GM23338 (cell line): ENCODE measurements around the gene ARMH4. TPM values are rescaled to one million over a fixed set of nuclear protein-coding genes. Genes with fewer than 3 reads are reported as not detected.
"Not testable (repeated sequence)": the region's sequence is repeated elsewhere in the genome, so short reads cannot be mapped to it uniquely, and the experiment has no call there.

ENCODE experiments used
- ATAC-seq: fragments of 200-7000 bp; cut with Tn5 transposase; 3 replicates; pipeline ENCODE4 v1.9.1; 2020
- DNase-seq: peaks from one replicate; pipeline ENCODE4 v3.0.0-alpha.2; 2015; ENCODE audit warnings: low spot score
- H2AFZ ChIP-seq: fragments of 200-600 bp; sonication (generic); 2 replicates; pipeline ENCODE4 v1.8.0; 2016; ENCODE audit warnings: antibody characterized with exemption, mild to moderate bottlenecking, moderate library complexity
- H3F3A ChIP-seq: fragments of 200-600 bp; sonication (generic); replicated peaks from 2 replicates; pipeline ENCODE4 v1.8.0; 2017; ENCODE audit warnings: antibody characterized with exemption, mixed run types, low read depth
- H3K27ac ChIP-seq: fragments of 200-600 bp; sonication (generic); 2 replicates; pipeline ENCODE4 v1.6.1; 2016; ENCODE audit warnings: low read depth
- H3K27me3 ChIP-seq: fragments of 200-600 bp; sonication (generic); 2 replicates; pipeline ENCODE4 v1.8.0; 2016; ENCODE audit warnings: mild to moderate bottlenecking, mixed run types, moderate library complexity; ENCODE audit not compliant: insufficient read depth
- H3K36me3 ChIP-seq: fragments of 200-600 bp; sonication (generic); 2 replicates; pipeline ENCODE4 v1.8.0; 2016; ENCODE audit warnings: mild to moderate bottlenecking; ENCODE audit not compliant: insufficient read depth
- H3K4me1 ChIP-seq: fragments of 200-600 bp; sonication (generic); 2 replicates; pipeline ENCODE4 v1.8.0; 2016; ENCODE audit warnings: mild to moderate bottlenecking, moderate library complexity; ENCODE audit not compliant: insufficient read depth
- H3K4me2 ChIP-seq: fragments of 200-600 bp; sonication (generic); 2 replicates; pipeline ENCODE4 v1.7.1; 2017; ENCODE audit warnings: mixed run types
- H3K4me3 ChIP-seq: fragments of 200-600 bp; sonication (generic); 2 replicates; pipeline ENCODE4 v1.6.1; 2016; ENCODE audit warnings: mixed run types
- H3K79me2 ChIP-seq: fragments of 200-600 bp; sonication (generic); replicated peaks from 2 replicates; pipeline ENCODE4 v1.8.0; 2017; ENCODE audit warnings: mild to moderate bottlenecking; ENCODE audit not compliant: insufficient read depth
- H3K9me2 ChIP-seq: fragments of 200-600 bp; sonication (generic); 2 replicates; pipeline ENCODE4 v1.8.0; 2017; ENCODE audit not compliant: insufficient read depth
- H4K20me1 ChIP-seq: fragments of 200-600 bp; sonication (generic); replicated peaks from 2 replicates; pipeline ENCODE4 v1.8.0; 2017; ENCODE audit warnings: mild to moderate bottlenecking; ENCODE audit not compliant: insufficient read depth
- H3K27ac Mint-ChIP-seq: 2 replicates; pipeline ENCODE4 v1.8.0; 2020; ENCODE audit warnings: inconsistent platforms, mild to moderate bottlenecking, moderate library complexity, mixed read lengths
- H3K27me3 Mint-ChIP-seq: 3 replicates; pipeline ENCODE4 v1.8.0; 2022; ENCODE audit warnings: low read depth, mild to moderate bottlenecking, moderate library complexity, mixed read lengths, inconsistent platforms; ENCODE audit not compliant: insufficient read depth, poor library complexity
- H3K36me3 Mint-ChIP-seq: 3 replicates; pipeline ENCODE4 v1.8.0; 2021; ENCODE audit warnings: low read depth, mild to moderate bottlenecking, inconsistent platforms, moderate library complexity, mixed read lengths
- H3K4me1 Mint-ChIP-seq: 3 replicates; pipeline ENCODE4 v1.8.0; 2020; ENCODE audit warnings: mild to moderate bottlenecking, inconsistent platforms, mixed read lengths
- H3K4me3 Mint-ChIP-seq: 3 replicates; pipeline ENCODE4 v1.8.0; 2021; ENCODE audit warnings: moderate library complexity, mild to moderate bottlenecking, inconsistent platforms, mixed read lengths
- H3K9me3 Mint-ChIP-seq: 3 replicates; pipeline ENCODE4 v1.8.0; 2020; ENCODE audit warnings: moderate library complexity, mild to moderate bottlenecking, inconsistent platforms, mixed read lengths
- CREB1 ChIP-seq: fragments of 250-450 bp; sonication (Bioruptor Pico); IDR thresholded peaks from 2 replicates; pipeline ENCODE4 v1.5.0; 2020; ENCODE audit warnings: low read depth, mild to moderate bottlenecking, moderate library complexity
- CTCF ChIP-seq, 2 experiments: fragments of 200-600 bp in 1 of 2; sonication (generic) in 1 of 2; conservative IDR thresholded peaks; 2 replicates each; pipeline versions ENCODE4 v1.5.1 to v1.6.1; 2016 to 2017; ENCODE audit warnings: antibody characterized with exemption in 2 of 2, low read depth in 2 of 2, mild to moderate bottlenecking in 2 of 2, moderate library complexity in 1 of 2
- ETS1 ChIP-seq: IDR thresholded peaks from 2 replicates; pipeline ENCODE4 v1.6.1; 2016; ENCODE audit warnings: antibody characterized with exemption
- EZH2 ChIP-seq: fragments of 200-600 bp; sonication (generic); IDR thresholded peaks from one replicate; pipeline ENCODE4 v1.8.0; 2017; ENCODE audit warnings: antibody characterized with exemption, mild to moderate bottlenecking, low read depth; ENCODE audit not compliant: unreplicated experiment
- EZH2phosphoT487 ChIP-seq: fragments of 200-600 bp; sonication (generic); IDR thresholded peaks from one replicate; pipeline ENCODE4 v1.8.1; 2018; ENCODE audit warnings: antibody characterized with exemption; ENCODE audit not compliant: unreplicated experiment
- STAT1 ChIP-seq: IDR thresholded peaks from one replicate; pipeline ENCODE4 v1.6.1; 2016; ENCODE audit warnings: antibody characterized with exemption; ENCODE audit not compliant: unreplicated experiment
- ZNF331 ChIP-seq: fragments of 250-450 bp; sonication (Bioruptor Pico); IDR thresholded peaks from 2 replicates; pipeline ENCODE4 v1.5.0; 2020; ENCODE audit warnings: low read depth, mild to moderate bottlenecking, moderate library complexity
- ZNF462 ChIP-seq: fragments of 250-450 bp; sonication (Bioruptor Pico); IDR thresholded peaks from 2 replicates; pipeline ENCODE4 v1.5.0; 2020; ENCODE audit warnings: mild to moderate bottlenecking, moderate library complexity
- polyA plus RNA-seq: library from polyadenylated mRNA; unstranded; fragments of >200 nt; fragmentation: Nextera tagmentation; extraction: Ambion mirVana; gene quantifications from 2 replicates; pipeline ENCODE4 v1.2.1, GENCODE V29; 2016
- total RNA-seq: library from RNA; depleted of rRNA; stranded (reverse); fragments of >200 nt; shearing (Covaris generic); gene quantifications from 2 replicates; pipeline ENCODE4 v1.2.3, GENCODE V29; 2014

ARMH4 gene
- total and polyA plus RNA-seq, 2 experiments from 2014 or later, result 15.5 to 20.2 TPM

- TF ChIP-seq CTCF (conservative IDR thresholded peaks at IDR 0.05; ENCODE audit: low read depth in 2 of 2) (no peak), EZH2phosphoT487 (no peak)
Measured at GRCh38 chr14:58128416-58128815, 23.6 kb downstream of the ARMH4 start (continued).

GRCh38 chr14:58122546-58122945 is 29.5 kb downstream of the ARMH4 start:
- not testable (repeated sequence) for H3K4me3 ChIP-seq, H3K9me2 ChIP-seq, H4K20me1 ChIP-seq, H3K79me2 ChIP-seq, H3K36me3 ChIP-seq, H3K27ac Mint-ChIP-seq, H3F3A ChIP-seq, ATAC-seq, H3K4me3 Mint-ChIP-seq, H3K27me3 Mint-ChIP-seq, DNase-seq, H3K4me1 Mint-ChIP-seq, H3K4me1 ChIP-seq, H3K4me2 ChIP-seq, H2AFZ ChIP-seq, H3K27ac ChIP-seq, H3K27me3 ChIP-seq
- H3K9me3 Mint-ChIP-seq, result peaks cover 21% of the 10 kb centered on the region
- H3K36me3 Mint-ChIP-seq, result peaks cover 22% of the 10 kb centered on the region

GRCh38 chr14:58121530-58122186 is 30.4 kb downstream of the ARMH4 start:
- H3K79me2 ChIP-seq, result no peaks in the 10 kb centered on the region
- Mint-ChIP-seq H3K4me1 (peaks cover 3% of the 10 kb centered on the region; the same call in 2 of the 3 replicates), H3K4me3 (no peak overlapping the region), H3K27me3 (no peaks in the 10 kb centered on the region), H3K9me3 (peaks cover 17% of the 10 kb centered on the region), H3K36me3 (peaks cover 14% of the 10 kb centered on the region), H3K27ac (no peak overlapping the region)
- no peaks in the 10 kb centered on the region for H3K4me1 ChIP-seq
- H4K20me1 ChIP-seq, result no peaks in the 10 kb centered on the region
- no peak overlapping the region for H2AFZ ChIP-seq
- no peaks in the 10 kb centered on the region for H3F3A ChIP-seq
- no peak for ATAC-seq
- no peak overlapping the region for H3K4me3 ChIP-seq
- H3K9me2 ChIP-seq, result no peaks in the 10 kb centered on the region
- DNase-seq, result no peak
- no peak overlapping the region for H3K27ac ChIP-seq
- H3K36me3 ChIP-seq, result no peaks in the 10 kb centered on the region
- no peaks in the 10 kb centered on the region for H3K27me3 ChIP-seq
- H3K4me2 ChIP-seq, result no peak overlapping the region
- TF ChIP-seq CTCF (conservative IDR thresholded peaks at IDR 0.05; ENCODE audit: low read depth in 2 of 2), result no peak
- TF ChIP-seq ZNF331 (CRISPR knock-in tag), result no peak
- TF ChIP-seq CREB1, result no peak
- TF ChIP-seq ETS1, result no peak
- TF ChIP-seq STAT1, result no peak
- no peak for TF ChIP-seq ZNF462
- TF ChIP-seq EZH2, result no peak
